Stimulated activated CD8-positive, alpha-beta memory T cell treated with anti-CD3 and anti-CD28 coated beads, Interleukin-15, amount 100 ng/mL, for 1 hour (primary cell): ENCODE measurements around the gene JPH2.

ENCODE experiments used
- DNase-seq: peaks from one replicate; pipeline ENCODE4 v3.0.0-alpha.2; 2020; ENCODE audit warnings: low read depth

The JPH2 gene

GRCh38 chr20:44099832-44100231 lies 87.2 kb downstream of the JPH2 start:
- DNase-seq: no peak

GRCh38 chr20:44098657-44099056 lies 88.3 kb downstream of the JPH2 start:
- no peak for DNase-seq

GRCh38 chr20:44098256-44098630 lies 88.7 kb downstream of the JPH2 start:
- no peak for DNase-seq

GRCh38 chr20:44097521-44098255 lies 89.3 kb downstream of the JPH2 start:
- DNase-seq: no peak

- DNase-seq: no peak
These were observed 91.2 kb downstream of the JPH2 start for GRCh38 chr20:44095831-44096230.

- no peak for DNase-seq
These were observed 93.8 kb downstream of the JPH2 start for GRCh38 chr20:44093249-44093582.

- DNase-seq: no peak
These were observed 94.3 kb downstream of the JPH2 start for GRCh38 chr20:44092551-44093248.

- no peak for DNase-seq
These were observed 96.0 kb downstream of the JPH2 start for GRCh38 chr20:44091026-44091425.

- DNase-seq: no peak
These were observed 96.9 kb downstream of the JPH2 start for GRCh38 chr20:44089987-44090674.

GRCh38 chr20:44087857-44088120 lies 99.2 kb downstream of the JPH2 start:
- DNase-seq: no peak

- DNase-seq: no peak
These were observed 99.7 kb downstream of the JPH2 start for GRCh38 chr20:44087051-44087856.

GRCh38 chr20:44085616-44086434 lies 101.2 kb downstream of the JPH2 start:
- DNase-seq: no peak

GRCh38 chr20:44084891-44085290 lies 102.1 kb downstream of the JPH2 start:
- no peak for DNase-seq

GRCh38 chr20:44084439-44084838 lies 102.5 kb downstream of the JPH2 start:
- no peak for DNase-seq

- DNase-seq: no peak
These were observed 103.6 kb downstream of the JPH2 start for GRCh38 chr20:44083220-44083933.

GRCh38 chr20:44081888-44082287 lies 105.1 kb downstream of the JPH2 start:
- no peak for DNase-seq

- no peak for DNase-seq
These were observed 105.5 kb downstream of the JPH2 start for GRCh38 chr20:44081476-44081875.

GRCh38 chr20:44080646-44081267 lies 106.2 kb downstream of the JPH2 start:
- DNase-seq: peak; percentile 71

GRCh38 chr20:44080064-44080463 lies 106.9 kb downstream of the JPH2 start:
- no peak for DNase-seq

- DNase-seq: no peak
These were observed 107.7 kb downstream of the JPH2 start for GRCh38 chr20:44079291-44079690.

GRCh38 chr20:44075950-44076232 lies 111.1 kb downstream of the JPH2 start:
- DNase-seq: no peak
